SK-N-SH treated with all-trans-retinoic acid at 6 μM for 48 hours (cell line): ENCODE results near the gene ACP4.

Experiments
- ARNTL ChIP-seq: fragments of 450-650 bp; formaldehyde crosslinking; IDR thresholded peaks from 2 replicates; pipeline ENCODE4 v1.5.0; 2020; ENCODE audit warnings: low read depth, mild to moderate bottlenecking, moderate library complexity, borderline replicate concordance
- ESRRG ChIP-seq: fragments of 250-450 bp; sonication (Bioruptor Pico); IDR thresholded peaks from 2 replicates; pipeline ENCODE4 v1.6.1; 2021; ENCODE audit warnings: mild to moderate bottlenecking
- PATZ1 ChIP-seq: fragments of 250-450 bp; sonication (Bioruptor Pico); IDR thresholded peaks from 2 replicates; pipeline ENCODE4 v1.8.0; 2020; ENCODE audit warnings: mild to moderate bottlenecking, moderate library complexity, borderline replicate concordance
- PPARA ChIP-seq: fragments of 250-450 bp; sonication (Bioruptor Pico); IDR thresholded peaks from 2 replicates; pipeline ENCODE4 v1.5.0; 2020; ENCODE audit warnings: mild to moderate bottlenecking, borderline replicate concordance
- RARB ChIP-seq: fragments of 250-450 bp; sonication (Bioruptor Pico); IDR thresholded peaks from 2 replicates; pipeline ENCODE4 v1.8.0; 2021; ENCODE audit warnings: mild to moderate bottlenecking, moderate library complexity
- TCF4 ChIP-seq: fragments of 250-450 bp; sonication (Bioruptor Pico); IDR thresholded peaks from 2 replicates; pipeline ENCODE4 v1.8.0; 2021; ENCODE audit warnings: mild to moderate bottlenecking, moderate library complexity, borderline replicate concordance
- TOX ChIP-seq: fragments of 250-450 bp; sonication (Bioruptor Pico); IDR thresholded peaks from 2 replicates; pipeline ENCODE4 v1.8.0; 2021; ENCODE audit warnings: mild to moderate bottlenecking, moderate library complexity, borderline replicate concordance
- ZC3H10 ChIP-seq: fragments of 250-450 bp; sonication (Bioruptor Pico); IDR thresholded peaks from 2 replicates; pipeline ENCODE4 v1.5.1; 2021; ENCODE audit warnings: mild to moderate bottlenecking, moderate library complexity
- ZFP30 ChIP-seq: fragments of 450-650 bp; formaldehyde crosslinking; IDR thresholded peaks from 2 replicates; pipeline ENCODE4 v1.5.0; 2022; ENCODE audit warnings: mild to moderate bottlenecking, moderate library complexity
- ZNF565 ChIP-seq: fragments of 450-650 bp; formaldehyde crosslinking; conservative IDR thresholded peaks from 2 replicates; pipeline ENCODE4 v1.5.0; 2020; ENCODE audit warnings: low read depth, mild to moderate bottlenecking, moderate library complexity
- ZNF70 ChIP-seq: fragments of 450-650 bp; formaldehyde crosslinking; IDR thresholded peaks from 2 replicates; pipeline ENCODE4 v1.5.0; 2020; ENCODE audit warnings: mild to moderate bottlenecking, moderate library complexity
- TF ChIP-seq, protein P1 (sequence below): fragments of 250-450 bp; sonication (Bioruptor Pico); IDR thresholded peaks from 2 replicates; pipeline ENCODE4 v1.5.1; 2020; ENCODE audit warnings: low read depth, mild to moderate bottlenecking, moderate library complexity

GRCh38 chr19:50797781-50798658 lies 7.8 kb downstream of the ACP4 start:
- TF ChIP-seq PPARA (CRISPR knock-in tag) (no peak), TCF4 (no peak), ZNF565 (CRISPR knock-in tag) (no peak), ESRRG (CRISPR knock-in tag) (no peak), ZFP30 (no peak), ZC3H10 (no peak), RARB (no peak), TOX (no peak), ARNTL (CRISPR knock-in tag) (no peak), PATZ1 (CRISPR knock-in tag) (no peak), ZNF70 (no peak)
- TF ChIP-seq, protein P1, sequence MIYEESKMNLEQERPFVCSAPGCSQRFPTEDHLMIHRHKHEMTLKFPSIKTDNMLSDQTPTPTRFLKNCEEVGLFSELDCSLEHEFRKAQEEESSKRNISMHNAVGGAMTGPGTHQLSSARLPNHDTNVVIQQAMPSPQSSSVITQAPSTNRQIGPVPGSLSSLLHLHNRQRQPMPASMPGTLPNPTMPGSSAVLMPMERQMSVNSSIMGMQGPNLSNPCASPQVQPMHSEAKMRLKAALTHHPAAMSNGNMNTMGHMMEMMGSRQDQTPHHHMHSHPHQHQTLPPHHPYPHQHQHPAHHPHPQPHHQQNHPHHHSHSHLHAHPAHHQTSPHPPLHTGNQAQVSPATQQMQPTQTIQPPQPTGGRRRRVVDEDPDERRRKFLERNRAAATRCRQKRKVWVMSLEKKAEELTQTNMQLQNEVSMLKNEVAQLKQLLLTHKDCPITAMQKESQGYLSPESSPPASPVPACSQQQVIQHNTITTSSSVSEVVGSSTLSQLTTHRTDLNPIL, result no peak
